NCI-H2227 treated with DMSO at 0.1 percent for 48 hours (cell line): ENCODE data around the gene SND1.

Experiments
- DNase-seq: peaks from one replicate; lab custom pipeline; 2025; lab: John Stamatoyannopoulos, UW

Gene SND1

DNA sequence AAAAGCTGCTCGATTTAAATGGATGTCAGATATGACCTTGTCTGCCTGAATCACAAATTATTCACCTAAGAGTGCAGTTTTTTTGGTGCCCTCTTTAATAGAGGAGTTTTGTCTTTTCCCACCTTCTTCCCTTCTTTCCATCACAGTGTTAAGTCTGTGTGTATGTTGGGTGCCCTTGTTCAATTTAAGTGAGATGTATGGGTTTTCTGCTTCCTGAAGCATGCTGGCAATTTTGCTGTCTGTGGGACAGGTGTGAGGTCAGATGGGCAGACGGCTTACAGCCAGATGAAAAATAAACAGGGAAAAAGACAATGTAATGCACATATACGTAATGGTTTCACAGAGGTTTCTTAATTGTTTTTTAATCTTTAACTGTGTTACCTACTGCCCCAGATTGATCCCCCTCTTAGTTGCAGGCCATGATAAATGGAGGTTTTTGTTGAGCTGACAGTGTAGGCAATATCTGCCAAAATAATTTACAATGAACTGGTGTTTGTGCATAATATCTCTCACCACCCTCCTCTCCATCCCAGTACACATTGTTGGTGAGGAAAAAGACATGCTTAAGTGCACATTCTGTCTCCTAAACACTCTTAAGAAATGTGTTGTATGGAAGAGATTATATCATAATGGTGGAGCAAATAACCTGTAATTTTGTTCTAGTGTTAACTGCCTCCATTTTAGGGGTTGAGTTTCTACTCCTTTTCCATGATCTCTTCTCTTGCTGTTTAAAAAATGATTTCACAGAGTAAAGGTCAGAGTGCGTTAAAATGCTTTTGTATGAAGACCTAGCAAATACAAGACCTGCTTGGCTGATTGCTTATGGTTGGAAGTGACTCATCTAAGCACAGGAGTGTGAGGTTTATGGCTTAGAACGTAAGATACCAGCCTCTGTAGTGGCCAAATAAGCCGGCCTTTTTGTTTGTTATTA, 255.4 kb downstream of the SND1 start:
- peak; percentile 98 for DNase-seq

- DNase-seq: no peak
Observed at GRCh38 chr7:127908430-127909258, 256.6 kb downstream of the SND1 start.

- DNase-seq: no peak
Observed at GRCh38 chr7:127909424-127910152, 257.6 kb downstream of the SND1 start.

DNA sequence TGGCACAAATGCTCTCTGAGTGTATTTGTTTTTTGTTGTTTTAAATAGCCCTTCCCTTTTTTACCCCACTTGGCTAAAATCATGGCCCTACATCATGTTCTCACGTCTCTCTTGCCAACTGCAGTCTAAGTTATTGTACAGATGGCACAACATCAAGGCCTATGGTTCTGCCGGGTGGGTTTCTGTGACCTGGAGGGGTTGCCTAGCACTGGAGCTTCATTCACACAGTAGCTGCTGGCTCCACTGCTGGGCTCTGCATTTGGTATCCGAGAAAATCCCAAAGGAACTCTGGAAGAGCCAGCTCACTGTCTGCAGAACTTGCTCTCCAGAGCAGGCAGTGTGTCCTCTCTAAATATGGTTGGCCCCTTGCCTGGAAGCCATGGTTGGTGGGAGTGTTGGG, 258.7 kb downstream of the SND1 start:
- DNase-seq: no peak

DNA sequence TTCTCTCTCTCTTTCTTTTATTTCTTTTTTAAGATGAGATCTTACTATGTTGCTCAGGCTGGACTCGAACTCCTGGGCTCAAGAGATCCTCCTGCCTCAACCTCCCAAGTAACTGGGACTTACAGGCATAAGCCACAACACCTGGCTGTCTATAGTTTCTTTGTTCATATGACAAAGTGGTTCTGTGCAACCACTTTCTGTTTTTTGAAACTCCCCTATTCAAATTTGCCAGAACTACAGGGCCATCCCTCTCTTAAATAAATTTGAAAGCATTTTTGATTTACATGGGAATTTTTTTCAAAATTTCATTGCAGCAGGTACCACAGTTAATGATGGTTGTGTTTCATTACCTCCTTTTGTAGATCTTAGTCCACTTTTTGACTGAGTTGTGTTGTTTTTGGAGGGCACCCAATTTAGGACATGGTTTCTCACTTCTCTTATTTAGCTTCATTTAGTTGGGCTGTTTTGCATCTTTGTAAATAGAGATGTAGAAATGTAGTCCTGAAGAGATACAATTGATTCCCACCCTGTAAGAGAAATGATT, 260.0 kb downstream of the SND1 start:
- DNase-seq: no peak

DNA sequence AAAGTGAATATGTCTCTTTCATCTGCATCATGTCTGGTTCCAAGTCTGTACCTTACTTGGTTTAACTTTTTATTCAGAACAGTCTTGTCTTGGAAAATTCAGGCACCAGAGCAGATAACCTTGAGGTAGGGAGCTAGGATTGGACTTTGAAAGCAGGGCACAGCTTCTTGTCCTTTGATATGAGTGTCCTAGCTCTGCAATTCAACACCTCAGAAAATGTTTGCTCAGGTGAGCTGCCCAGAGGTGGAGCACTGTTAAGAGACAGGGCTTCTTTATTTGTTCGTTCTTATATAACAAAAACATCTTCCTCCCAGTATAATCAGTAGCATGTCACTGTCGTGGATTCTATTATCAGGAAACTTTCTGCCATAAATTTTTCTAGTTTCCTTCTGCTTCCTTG, 260.9 kb downstream of the SND1 start:
- DNase-seq: no peak

- DNase-seq: no peak
Observed at GRCh38 chr7:127913686-127914085, 261.7 kb downstream of the SND1 start.

DNA sequence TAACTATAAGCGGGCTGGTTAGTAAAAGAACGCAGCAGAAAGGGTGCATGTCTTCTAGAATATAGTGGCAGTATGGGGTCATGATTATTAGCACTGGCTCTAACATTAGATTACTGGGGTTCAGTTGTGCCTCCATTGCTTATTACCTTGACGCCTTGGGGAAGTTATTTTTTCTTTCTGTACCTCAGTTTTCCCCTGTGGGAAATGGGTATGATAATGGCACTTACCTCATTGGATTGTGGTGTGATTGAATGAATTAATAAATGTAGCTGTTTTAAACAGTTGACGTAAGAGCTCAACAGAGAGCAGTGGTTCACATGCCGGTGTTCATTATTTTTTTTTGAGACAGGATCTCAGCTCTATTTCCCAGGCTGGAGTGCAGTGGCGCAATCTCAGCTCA, 262.7 kb downstream of the SND1 start:
- no peak for DNase-seq

- DNase-seq: no peak
Observed at GRCh38 chr7:127916735-127917134, 264.7 kb downstream of the SND1 start.

DNA sequence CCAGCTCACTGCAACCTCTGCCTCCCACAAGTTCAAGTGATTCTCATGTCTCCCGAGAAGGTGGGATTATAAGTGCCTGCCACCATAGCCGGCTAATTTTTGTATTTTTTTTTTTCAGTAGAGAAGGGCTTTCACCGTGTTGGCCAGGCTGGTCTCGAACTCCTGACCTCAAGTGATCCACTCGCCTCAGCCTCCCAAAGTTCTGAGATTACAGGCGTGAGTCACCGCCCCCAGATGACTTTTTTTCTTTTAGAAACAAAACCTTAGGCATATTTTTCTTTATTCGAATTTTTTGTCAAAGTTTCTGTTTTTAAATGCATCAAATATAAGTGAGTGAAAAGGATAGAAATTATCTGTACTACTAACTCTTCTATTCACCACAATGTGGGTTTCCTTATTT, 266.1 kb downstream of the SND1 start:
- DNase-seq: no peak

DNA sequence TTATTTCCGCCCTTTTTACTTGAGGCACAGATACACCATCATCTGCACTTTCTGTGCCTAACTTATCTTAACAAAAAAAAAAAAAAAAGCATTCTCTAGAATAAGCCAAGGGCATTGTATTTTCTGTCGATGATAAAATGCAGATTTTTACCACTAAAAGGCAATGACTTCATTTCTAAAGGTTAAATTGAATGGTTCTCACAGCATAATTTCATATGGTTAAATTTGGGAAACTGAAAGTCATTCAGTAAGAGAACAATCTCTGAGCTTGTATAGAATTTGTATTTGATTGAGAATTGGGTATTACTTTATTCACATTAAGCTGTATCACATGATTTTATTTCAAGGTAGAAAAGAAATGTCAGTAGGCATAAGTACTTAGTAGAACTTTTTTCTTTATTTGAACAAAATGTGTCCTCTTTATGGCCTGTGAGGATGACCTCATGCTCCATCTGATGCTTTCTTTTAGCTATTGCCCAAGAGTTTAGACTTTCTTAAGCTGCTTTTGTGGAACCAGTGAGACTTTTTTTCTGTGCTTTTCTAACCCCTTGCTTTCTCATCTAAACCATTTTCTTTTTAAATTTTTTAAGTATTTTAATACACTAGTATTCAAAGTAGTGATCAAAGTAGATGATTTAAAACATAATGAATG, 268.9 kb downstream of the SND1 start:
- DNase-seq: no peak

- no peak for DNase-seq
Observed at GRCh38 chr7:127922656-127923055, 270.7 kb downstream of the SND1 start.

DNA sequence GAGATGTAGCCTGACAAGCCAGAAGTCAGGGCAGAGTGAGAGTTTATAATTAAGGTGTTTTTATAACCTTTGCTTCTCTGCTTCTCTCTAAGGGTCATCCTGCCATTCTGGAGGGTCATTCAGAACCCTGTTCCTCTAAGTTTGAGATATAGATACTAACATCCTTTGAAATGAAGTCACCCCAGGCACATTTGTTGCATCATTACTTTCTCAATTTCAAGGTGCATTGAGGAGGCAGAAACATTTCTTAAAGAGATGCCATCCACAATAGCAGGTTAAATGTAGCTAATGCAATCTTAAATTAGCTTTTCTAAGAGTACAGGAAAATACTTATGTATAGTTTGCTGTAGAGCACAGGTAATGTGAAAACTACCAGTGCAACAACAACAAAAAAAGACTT, 272.9 kb downstream of the SND1 start:
- DNase-seq: no peak

GRCh38 chr7:127927348-127927696, 275.3 kb downstream of the SND1 start:
- no peak for DNase-seq

DNA sequence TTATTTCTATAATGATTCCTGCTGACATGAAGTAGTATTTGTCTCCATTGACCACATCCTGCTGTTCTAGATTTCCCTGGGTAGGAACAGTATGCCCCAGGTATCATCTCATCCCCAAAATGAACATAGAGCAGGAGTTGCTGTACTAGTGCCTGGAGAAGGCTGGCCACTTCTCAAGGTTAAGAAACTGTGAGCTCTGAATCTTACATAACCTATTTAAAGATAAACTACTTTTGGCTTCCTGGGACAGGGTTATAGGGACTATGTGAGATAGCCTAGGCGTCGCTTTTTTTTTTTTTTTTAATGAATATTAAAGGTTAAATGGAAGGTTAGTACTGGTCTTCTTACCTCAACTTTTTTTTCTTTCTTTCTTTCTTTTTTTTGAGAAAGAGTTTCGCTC, 276.2 kb downstream of the SND1 start:
- no peak for DNase-seq

- DNase-seq: no peak
Observed at GRCh38 chr7:127928852-127929251, 276.9 kb downstream of the SND1 start.

- no peak for DNase-seq
Observed at GRCh38 chr7:127930341-127931328, 278.6 kb downstream of the SND1 start.

DNA sequence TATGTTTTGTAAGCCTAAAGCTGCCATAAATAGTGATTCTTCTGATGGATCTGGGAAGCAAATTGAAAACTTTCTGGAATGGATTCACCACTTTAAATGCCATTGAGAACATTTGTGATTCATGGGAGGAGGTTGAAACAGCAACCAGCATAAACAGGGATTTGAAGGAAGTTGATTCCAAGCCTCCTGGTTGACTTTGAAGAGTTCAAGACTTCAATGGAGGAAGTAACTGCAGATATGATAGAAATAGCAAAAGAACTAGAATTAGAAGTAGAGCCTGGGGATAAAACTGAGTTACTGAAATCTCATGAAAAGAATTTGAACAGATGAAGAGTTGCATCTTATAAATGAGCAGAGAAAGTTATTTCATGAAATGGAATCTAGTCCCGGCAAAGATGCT, 280.1 kb downstream of the SND1 start:
- DNase-seq: no peak

GRCh38 chr7:127932496-127932895, 280.5 kb downstream of the SND1 start:
- no peak for DNase-seq

- no peak for DNase-seq
Observed at GRCh38 chr7:127933146-127933545, 281.2 kb downstream of the SND1 start.
